Left ventricle myocardium inferior (tissue), 1 donor: Measurements from ENCODE around the gene TTF2. TPM values are rescaled to one million over a fixed set of nuclear protein-coding genes. Genes with fewer than 3 reads are reported as not detected.

Experiments used
- DNase-seq: peaks from one replicate; pipeline ENCODE4 v3.0.0-alpha.2; 2020
- H3K27ac ChIP-seq: fragments of 200-600 bp; replicated peaks from 2 replicates; pipeline ENCODE4 v1.8.0; 2021
- H3K27me3 ChIP-seq: fragments of 200-600 bp; 2 replicates; pipeline ENCODE4 v1.8.0; 2021; ENCODE audit warnings: low read depth
- H3K36me3 ChIP-seq: fragments of 200-600 bp; 2 replicates; pipeline ENCODE4 v1.8.0; 2021
- H3K4me1 ChIP-seq: fragments of 200-600 bp; 2 replicates; pipeline ENCODE4 v1.8.0; 2021
- H3K4me3 ChIP-seq: fragments of 200-600 bp; 2 replicates; pipeline ENCODE4 v1.8.0; 2021; ENCODE audit warnings: mild to moderate bottlenecking, moderate library complexity
- H3K9me3 ChIP-seq: fragments of 200-600 bp; replicated peaks from 2 replicates; pipeline ENCODE4 v1.8.0; 2021
- intact Hi-C: fragments of 100-400 bp; cut with micrococcal nuclease; formaldehyde crosslinking; loops from one replicate; pipeline ENCODE4 v1.11.0; 2022
- total RNA-seq: library from RNA; stranded (reverse); fragmentation: NEBNext Ultra II Directional; extraction: Animal tissue kit (Norgen Biotek cat#: 25700); gene quantifications from one replicate; pipeline ENCODE4 v1.2.1, GENCODE V29; 2021
- TF ChIP-seq, protein P1 (sequence below): fragments of 200-600 bp; IDR thresholded peaks from 2 replicates; pipeline ENCODE4 v1.8.0; 2021; ENCODE audit warnings: antibody characterized with exemption, mild to moderate bottlenecking, borderline replicate concordance
- donor health status: DM: no; HTN: yes; CAD: no; lungs with severe emphysema.

TTF2 gene
- total RNA-seq, 1 donor from 2014 or later = 6.4 TPM

DNA sequence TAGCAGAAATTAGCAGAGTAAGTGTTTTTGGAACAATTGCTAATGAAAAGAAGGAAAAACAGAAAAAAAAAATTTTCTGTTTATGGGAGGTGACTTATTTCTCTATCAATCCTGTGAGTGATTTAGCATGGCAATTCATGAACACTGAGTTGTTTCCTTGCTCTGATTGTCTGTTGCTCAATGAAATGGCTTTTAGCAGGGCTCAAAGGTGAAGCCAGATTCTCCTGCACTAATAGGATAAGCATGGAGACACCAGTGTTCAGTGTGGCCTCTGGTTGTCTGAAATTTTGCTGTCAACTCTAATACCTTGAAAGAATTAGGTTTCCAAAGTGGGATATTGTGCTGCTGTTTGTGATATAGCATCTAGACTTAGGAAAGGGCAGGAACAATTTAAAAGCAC is 45.6 kb downstream of the TTF2 start:
- H3K9me3 ChIP-seq = no peaks in the 10 kb centered on the region
- peaks cover 24% of the 10 kb centered on the region for H3K36me3 ChIP-seq
- peaks cover 1% of the 10 kb centered on the region for H3K4me1 ChIP-seq
- H3K4me3 ChIP-seq = no peak overlapping the region
- intact Hi-C loops = no loop called here
- no peak overlapping the region for H3K27ac ChIP-seq
- H3K27me3 ChIP-seq = no peaks in the 10 kb centered on the region
- TF ChIP-seq, protein P1, sequence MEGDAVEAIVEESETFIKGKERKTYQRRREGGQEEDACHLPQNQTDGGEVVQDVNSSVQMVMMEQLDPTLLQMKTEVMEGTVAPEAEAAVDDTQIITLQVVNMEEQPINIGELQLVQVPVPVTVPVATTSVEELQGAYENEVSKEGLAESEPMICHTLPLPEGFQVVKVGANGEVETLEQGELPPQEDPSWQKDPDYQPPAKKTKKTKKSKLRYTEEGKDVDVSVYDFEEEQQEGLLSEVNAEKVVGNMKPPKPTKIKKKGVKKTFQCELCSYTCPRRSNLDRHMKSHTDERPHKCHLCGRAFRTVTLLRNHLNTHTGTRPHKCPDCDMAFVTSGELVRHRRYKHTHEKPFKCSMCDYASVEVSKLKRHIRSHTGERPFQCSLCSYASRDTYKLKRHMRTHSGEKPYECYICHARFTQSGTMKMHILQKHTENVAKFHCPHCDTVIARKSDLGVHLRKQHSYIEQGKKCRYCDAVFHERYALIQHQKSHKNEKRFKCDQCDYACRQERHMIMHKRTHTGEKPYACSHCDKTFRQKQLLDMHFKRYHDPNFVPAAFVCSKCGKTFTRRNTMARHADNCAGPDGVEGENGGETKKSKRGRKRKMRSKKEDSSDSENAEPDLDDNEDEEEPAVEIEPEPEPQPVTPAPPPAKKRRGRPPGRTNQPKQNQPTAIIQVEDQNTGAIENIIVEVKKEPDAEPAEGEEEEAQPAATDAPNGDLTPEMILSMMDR = no peak
- no peak for DNase-seq

DNA sequence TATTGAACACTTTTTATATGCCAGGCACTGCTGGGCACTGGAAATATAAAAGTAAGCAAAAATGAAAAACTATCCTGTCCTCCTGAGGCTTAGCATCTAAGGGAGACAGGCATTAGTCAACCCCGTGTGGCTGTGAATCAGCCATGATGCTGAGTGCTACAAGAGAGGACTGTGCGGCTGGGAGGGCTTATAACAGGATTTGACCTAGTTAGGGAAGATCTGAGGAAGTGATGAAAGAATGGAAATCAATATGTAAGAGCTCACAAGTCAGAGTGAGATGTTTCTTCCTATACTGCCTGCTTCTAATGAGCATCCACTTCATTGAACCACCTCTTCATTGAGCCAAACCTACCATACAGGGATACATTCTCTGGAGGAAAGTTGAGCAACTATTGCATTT is 46.4 kb downstream of the TTF2 start:
- no peak for DNase-seq
- intact Hi-C loops = no loop called here
- peaks cover 31% of the 10 kb centered on the region for H3K36me3 ChIP-seq

DNA sequence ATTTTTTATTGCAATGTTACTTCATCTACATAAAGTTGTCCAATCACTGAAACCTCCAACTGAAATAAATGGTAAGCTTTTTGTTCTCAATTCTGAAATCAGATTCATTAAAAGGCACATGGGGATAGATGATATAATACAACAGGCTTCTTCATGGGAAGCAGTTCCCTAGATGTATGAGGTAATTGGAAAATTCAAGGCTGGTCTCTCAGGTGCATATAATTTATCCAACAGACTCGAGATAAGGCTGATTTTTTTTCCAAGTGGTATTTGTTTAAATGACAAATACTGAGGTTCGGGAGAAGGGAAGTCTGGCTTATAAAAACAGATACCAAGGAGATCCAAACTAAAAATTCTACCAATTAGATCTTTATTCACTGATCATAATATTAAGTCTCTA is 47.2 kb downstream of the TTF2 start:
- intact Hi-C loops = no loop called here
- H3K4me3 ChIP-seq = no peak overlapping the region
- H3K9me3 ChIP-seq = no peaks in the 10 kb centered on the region
- TF ChIP-seq, protein P1 = no peak
- no peaks in the 10 kb centered on the region for H3K27me3 ChIP-seq
- H3K27ac ChIP-seq = no peak overlapping the region
- H3K4me1 ChIP-seq = peaks cover 5% of the 10 kb centered on the region
- no peak for DNase-seq
- peaks cover 40% of the 10 kb centered on the region for H3K36me3 ChIP-seq

More for the DNA sequence above, 46.4 kb downstream of the TTF2 start:
- Histone ChIP-seq H3K4me1 (no peaks in the 10 kb centered on the region), H3K4me3 (no peak overlapping the region), H3K9me3 (no peaks in the 10 kb centered on the region), H3K27me3 (no peaks in the 10 kb centered on the region), H3K27ac (no peak overlapping the region)
- TF ChIP-seq, protein P1 = no peak

DNA sequence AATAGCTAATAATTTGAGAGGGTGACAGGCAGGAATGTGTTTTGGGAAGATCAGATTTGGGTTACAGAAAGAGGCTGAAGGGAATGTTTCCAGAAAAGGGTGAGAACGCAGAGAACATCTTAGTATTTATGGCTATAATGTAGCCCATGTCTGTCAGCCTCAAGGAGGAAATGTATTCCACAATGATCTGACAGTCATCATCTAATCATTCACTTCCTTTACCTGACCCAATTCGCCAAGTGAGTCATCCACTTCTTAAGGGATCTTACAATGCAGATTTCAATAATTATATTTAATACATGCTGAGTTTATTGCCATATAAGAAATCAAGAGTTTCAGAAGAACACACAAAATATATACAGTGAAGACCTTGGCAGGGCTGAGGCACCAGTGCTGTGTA is 50.6 kb downstream of the TTF2 start:
- Histone ChIP-seq H3K27me3 (no peaks in the 10 kb centered on the region), H3K9me3 (no peaks in the 10 kb centered on the region), H3K36me3 (peaks cover 64% of the 10 kb centered on the region), H3K4me1 (peaks cover 5% of the 10 kb centered on the region), H3K27ac (no peak overlapping the region), H3K4me3 (no peak overlapping the region)
- DNase-seq = no peak
- intact Hi-C loops = no loop called here
- TF ChIP-seq, protein P1 = no peak

DNA sequence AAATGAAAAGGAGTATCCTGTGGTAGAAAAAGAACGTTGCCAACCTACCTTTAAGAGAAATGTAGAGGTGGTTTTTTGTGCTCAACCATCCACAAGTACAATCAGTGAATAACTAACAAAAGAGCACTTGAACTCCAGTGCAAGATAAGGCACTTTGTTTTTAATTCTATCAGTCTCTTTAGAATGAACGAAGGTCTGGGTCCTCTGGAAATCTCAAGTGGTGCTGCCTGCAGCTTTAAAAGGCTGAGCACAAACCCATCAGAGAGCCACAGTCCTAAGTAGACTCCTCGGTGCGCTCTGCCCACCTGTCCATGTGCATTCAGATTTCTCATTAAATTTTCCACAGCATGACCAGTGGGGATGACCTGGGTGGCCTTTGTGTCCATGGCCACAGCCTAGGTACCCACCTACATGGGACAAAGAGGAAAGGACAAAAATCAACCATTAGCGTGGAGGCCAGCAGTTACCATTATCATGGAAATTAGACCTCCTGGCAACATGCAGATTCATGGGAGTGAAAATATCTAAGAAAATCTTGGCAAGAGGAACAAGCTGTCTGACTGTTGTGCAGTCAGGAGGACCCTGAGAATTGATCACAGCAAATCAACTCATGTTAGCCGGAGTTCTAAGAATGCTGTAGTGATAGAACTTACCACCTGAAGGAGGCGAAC is 52.1 kb downstream of the TTF2 start:
- Histone ChIP-seq H3K4me3 (no peak overlapping the region), H3K36me3 (peaks cover 70% of the 10 kb centered on the region), H3K9me3 (no peaks in the 10 kb centered on the region), H3K4me1 (peaks cover 13% of the 10 kb centered on the region), H3K27me3 (no peaks in the 10 kb centered on the region), H3K27ac (no peak overlapping the region)
- DNase-seq = no peak
- intact Hi-C loops = no loop called here
- TF ChIP-seq, protein P1 = no peak
